ENCODE measurements around the gene CHST12. TPM values are rescaled to one million over a fixed set of nuclear protein-coding genes. Genes with fewer than 3 reads are reported as not detected.
"Not testable (repeated sequence)": the region's sequence is repeated elsewhere in the genome, so short reads cannot be mapped to it uniquely, and the experiment has no call there.

CHST12 gene
- total RNA-seq, 2 donors from 2014 or later = 14.5 to 18.5 TPM

DNA sequence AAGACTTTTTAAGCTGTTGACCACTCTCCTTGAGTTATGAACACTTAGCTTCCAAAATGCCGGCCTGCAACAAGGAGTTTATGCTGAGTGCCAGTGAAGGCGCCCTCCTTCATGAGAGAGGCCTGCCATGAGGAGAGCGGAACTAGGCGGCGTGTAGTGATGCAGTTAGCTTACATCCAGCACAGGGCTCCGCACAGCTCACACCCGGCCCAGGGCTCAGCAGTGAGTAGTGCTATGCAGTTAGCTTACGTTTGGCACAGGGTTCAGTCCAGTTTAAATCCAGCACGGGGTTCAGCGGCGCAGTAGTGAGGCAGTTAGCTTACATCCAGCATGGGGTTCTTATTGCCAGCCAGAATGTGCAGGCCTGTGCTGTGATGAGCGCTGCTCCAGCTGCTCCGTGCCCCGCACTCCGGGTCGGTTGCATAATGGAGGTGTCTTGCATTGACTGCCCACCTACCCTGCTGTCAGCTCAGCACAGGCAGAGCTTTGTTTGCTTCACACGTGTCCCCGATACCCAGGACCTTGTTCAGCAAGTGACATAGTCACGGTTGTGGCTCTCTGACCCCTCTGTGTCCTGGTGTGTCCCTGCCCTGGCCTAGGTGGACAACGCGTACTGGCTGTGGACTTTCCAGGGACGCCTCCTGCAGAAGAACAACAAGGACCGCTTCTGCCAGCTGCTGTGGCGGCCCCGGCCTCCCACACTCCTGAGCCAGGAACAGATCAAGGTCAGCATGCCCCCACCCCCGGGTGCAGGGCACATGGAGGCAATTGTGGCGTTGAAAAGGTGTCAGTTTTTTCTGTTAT is 26.9 kb upstream of the CHST12 start:
- H3K4me3 Mint-ChIP-seq = no peak overlapping the region
- peaks cover 88% of the 10 kb centered on the region for H3K36me3 Mint-ChIP-seq (ENCODE audit: low read depth)
- DNase-seq = no peak
- peaks cover 87% of the 10 kb centered on the region for H3K36me3 ChIP-seq (ENCODE audit: control insufficient read depth, insufficient read depth, low read length)
- H3K9me3 Mint-ChIP-seq = no peaks in the 10 kb centered on the region
- no peaks in the 10 kb centered on the region for H3K27me3 ChIP-seq (ENCODE audit: control insufficient read depth, insufficient read depth, low read length, poor library complexity, severe bottlenecking)
- H3K9ac ChIP-seq (ENCODE audit: extremely low read depth, low read length, poor library complexity, severe bottlenecking) = no peak overlapping the region
- 95 to 97% methylated on average over 22 to 27 of the region's 27 CpGs for WGBS, 2 experiments (ENCODE audit: insufficient coverage in 1 of 2, insufficient read length in 1 of 2)
- H3K4me1 Mint-ChIP-seq = no peaks in the 10 kb centered on the region
- no peaks in the 10 kb centered on the region for H3K4me1 ChIP-seq (ENCODE audit: control insufficient read depth, insufficient read depth, low read length)
- no peak overlapping the region for H3K27ac Mint-ChIP-seq
- no peaks in the 10 kb centered on the region for H3K27me3 Mint-ChIP-seq (ENCODE audit: insufficient read depth)
- no peak overlapping the region for H3K4me3 ChIP-seq (ENCODE audit: low read length)
- H3K9me3 ChIP-seq (ENCODE audit: control insufficient read depth, low read length) = no peaks in the 10 kb centered on the region
- TF ChIP-seq, protein P1, sequence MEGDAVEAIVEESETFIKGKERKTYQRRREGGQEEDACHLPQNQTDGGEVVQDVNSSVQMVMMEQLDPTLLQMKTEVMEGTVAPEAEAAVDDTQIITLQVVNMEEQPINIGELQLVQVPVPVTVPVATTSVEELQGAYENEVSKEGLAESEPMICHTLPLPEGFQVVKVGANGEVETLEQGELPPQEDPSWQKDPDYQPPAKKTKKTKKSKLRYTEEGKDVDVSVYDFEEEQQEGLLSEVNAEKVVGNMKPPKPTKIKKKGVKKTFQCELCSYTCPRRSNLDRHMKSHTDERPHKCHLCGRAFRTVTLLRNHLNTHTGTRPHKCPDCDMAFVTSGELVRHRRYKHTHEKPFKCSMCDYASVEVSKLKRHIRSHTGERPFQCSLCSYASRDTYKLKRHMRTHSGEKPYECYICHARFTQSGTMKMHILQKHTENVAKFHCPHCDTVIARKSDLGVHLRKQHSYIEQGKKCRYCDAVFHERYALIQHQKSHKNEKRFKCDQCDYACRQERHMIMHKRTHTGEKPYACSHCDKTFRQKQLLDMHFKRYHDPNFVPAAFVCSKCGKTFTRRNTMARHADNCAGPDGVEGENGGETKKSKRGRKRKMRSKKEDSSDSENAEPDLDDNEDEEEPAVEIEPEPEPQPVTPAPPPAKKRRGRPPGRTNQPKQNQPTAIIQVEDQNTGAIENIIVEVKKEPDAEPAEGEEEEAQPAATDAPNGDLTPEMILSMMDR (conservative IDR thresholded peaks at IDR 0.05) = no peak
- no peak overlapping the region for H3K27ac ChIP-seq (ENCODE audit: low read depth, low read length)

DNA sequence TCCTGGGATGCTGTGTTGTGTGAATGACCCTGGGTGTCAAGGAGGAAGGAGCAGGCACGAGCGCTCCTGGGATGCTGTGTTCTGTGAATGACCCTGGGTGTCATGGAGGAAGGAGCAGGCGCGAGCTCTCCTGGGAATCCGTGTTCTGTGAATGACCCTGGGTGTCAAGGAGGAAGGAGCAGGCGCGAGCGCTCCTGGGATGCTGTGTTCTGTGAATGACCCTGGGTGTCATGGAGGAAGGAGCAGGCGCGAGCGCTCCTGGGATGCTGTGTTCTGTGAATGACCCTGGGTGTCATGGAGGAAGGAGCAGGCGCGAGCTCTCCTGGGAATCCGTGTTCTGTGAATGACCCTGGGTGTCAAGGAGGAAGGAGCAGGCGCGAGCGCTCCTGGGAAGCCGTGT is 25.9 kb upstream of the CHST12 start:
- H3K4me3 Mint-ChIP-seq; H3K4me1 ChIP-seq (ENCODE audit: control insufficient read depth, insufficient read depth, low read length); H3K9ac ChIP-seq (ENCODE audit: extremely low read depth, low read length, poor library complexity, severe bottlenecking); DNase-seq; H3K27ac Mint-ChIP-seq; H3K27me3 Mint-ChIP-seq (ENCODE audit: insufficient read depth); H3K27me3 ChIP-seq (ENCODE audit: control insufficient read depth, insufficient read depth, low read length, poor library complexity, severe bottlenecking); H3K4me1 Mint-ChIP-seq; H3K9me3 ChIP-seq (ENCODE audit: control insufficient read depth, low read length); H3K4me3 ChIP-seq (ENCODE audit: low read length); H3K9me3 Mint-ChIP-seq; H3K27ac ChIP-seq (ENCODE audit: low read depth, low read length): not testable (repeated sequence)
- H3K36me3 Mint-ChIP-seq (ENCODE audit: low read depth) = peaks cover 83% of the 10 kb centered on the region
- WGBS, 2 experiments (ENCODE audit: insufficient coverage in 1 of 2, insufficient read length in 1 of 2) = 93% methylated on average over 13 of the region's 18 CpGs; no CpG with 5 or more reads in 1 of the 2 experiments
- H3K36me3 ChIP-seq (ENCODE audit: control insufficient read depth, insufficient read depth, low read length) = peaks cover 86% of the 10 kb centered on the region

DNA sequence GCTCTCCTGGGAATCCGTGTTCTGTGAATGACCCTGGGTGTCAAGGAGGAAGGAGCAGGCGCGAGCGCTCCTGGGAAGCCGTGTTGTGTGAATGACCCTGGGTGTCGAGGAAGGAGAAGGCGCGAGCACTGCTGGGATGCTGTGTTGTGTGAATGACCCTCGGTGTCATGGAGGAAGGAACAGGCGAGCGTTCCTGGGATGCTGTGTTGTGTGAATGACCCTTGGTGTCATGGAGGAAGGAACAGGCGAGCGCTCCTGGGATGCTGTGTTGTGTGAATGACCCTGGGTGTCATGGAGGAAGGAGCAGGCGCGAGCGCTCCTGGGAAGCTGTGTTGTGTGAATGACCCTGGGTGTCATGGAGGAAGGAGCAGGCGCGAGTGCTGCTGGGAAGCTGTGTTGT is 25.3 kb upstream of the CHST12 start:
- H3K27ac ChIP-seq (ENCODE audit: low read depth, low read length); H3K9ac ChIP-seq (ENCODE audit: extremely low read depth, low read length, poor library complexity, severe bottlenecking); DNase-seq; H3K9me3 Mint-ChIP-seq; H3K4me3 ChIP-seq (ENCODE audit: low read length); H3K27me3 Mint-ChIP-seq (ENCODE audit: insufficient read depth); H3K9me3 ChIP-seq (ENCODE audit: control insufficient read depth, low read length); H3K27me3 ChIP-seq (ENCODE audit: control insufficient read depth, insufficient read depth, low read length, poor library complexity, severe bottlenecking); H3K4me3 Mint-ChIP-seq; H3K4me1 Mint-ChIP-seq; H3K4me1 ChIP-seq (ENCODE audit: control insufficient read depth, insufficient read depth, low read length): not testable (repeated sequence)
- Mint-ChIP-seq H3K36me3 (ENCODE audit: low read depth) (peaks cover 77% of the 10 kb centered on the region), H3K27ac (peak overlapping the region; percentile 10)
- WGBS, 2 experiments (ENCODE audit: insufficient coverage in 1 of 2, insufficient read length in 1 of 2) = 96% methylated on average over 12 to 16 of the region's 18 CpGs
- peaks cover 80% of the 10 kb centered on the region for H3K36me3 ChIP-seq (ENCODE audit: control insufficient read depth, insufficient read depth, low read length)

DNA sequence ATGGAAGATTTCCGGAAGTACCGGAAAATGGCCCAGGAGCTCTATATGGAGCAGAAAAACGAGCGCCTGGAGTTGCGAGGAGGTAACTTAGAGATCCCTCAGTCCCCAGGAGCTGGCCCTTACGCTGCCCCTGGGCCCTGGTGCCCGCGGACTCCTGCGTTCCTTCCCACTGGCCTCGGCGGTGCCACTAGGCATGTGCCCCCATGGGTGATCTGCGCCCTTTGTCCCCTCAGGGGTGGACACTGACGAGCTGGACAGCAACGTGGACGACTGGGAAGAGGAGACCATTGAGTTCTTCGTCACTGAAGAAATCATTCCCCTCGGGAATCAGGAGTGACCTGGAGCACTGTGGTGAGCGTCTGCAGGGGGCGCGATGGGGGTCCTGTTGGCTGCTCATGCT is 24.2 kb upstream of the CHST12 start:
- Mint-ChIP-seq H3K4me1 (no peaks in the 10 kb centered on the region), H3K36me3 (ENCODE audit: low read depth) (peaks cover 69% of the 10 kb centered on the region), H3K9me3 (no peaks in the 10 kb centered on the region), H3K4me3 (no peak overlapping the region), H3K27ac (no peak overlapping the region), H3K27me3 (ENCODE audit: insufficient read depth) (no peaks in the 10 kb centered on the region)
- Histone ChIP-seq H3K4me1 (ENCODE audit: control insufficient read depth, insufficient read depth, low read length) (no peaks in the 10 kb centered on the region), H3K9ac (ENCODE audit: extremely low read depth, low read length, poor library complexity, severe bottlenecking) (no peak overlapping the region), H3K36me3 (ENCODE audit: control insufficient read depth, insufficient read depth, low read length) (peaks cover 72% of the 10 kb centered on the region), H3K27ac (ENCODE audit: low read depth, low read length) (no peak overlapping the region), H3K27me3 (ENCODE audit: control insufficient read depth, insufficient read depth, low read length, poor library complexity, severe bottlenecking) (no peaks in the 10 kb centered on the region), H3K9me3 (ENCODE audit: control insufficient read depth, low read length) (no peaks in the 10 kb centered on the region), H3K4me3 (ENCODE audit: low read length) (no peak overlapping the region)
- 95 to 97% methylated on average over 19 to 20 of the region's 20 CpGs for WGBS, 2 experiments (ENCODE audit: insufficient coverage in 1 of 2, insufficient read length in 1 of 2)
- TF ChIP-seq, protein P1 (conservative IDR thresholded peaks at IDR 0.05) = no peak
- DNase-seq = no peak
